Epithelial cell of alveolus of lung (primary cell): Measurements from ENCODE around the gene OBSCN. TPM values are rescaled to one million over a fixed set of nuclear protein-coding genes. Genes with fewer than 3 reads are reported as not detected.

Experiments
- total RNA-seq: library from RNA; depleted of rRNA; stranded (reverse); fragments of >200 nt; gene quantifications from 2 replicates; pipeline ENCODE4 v1.2.1, GENCODE V29; 2015

The OBSCN gene, protein sequence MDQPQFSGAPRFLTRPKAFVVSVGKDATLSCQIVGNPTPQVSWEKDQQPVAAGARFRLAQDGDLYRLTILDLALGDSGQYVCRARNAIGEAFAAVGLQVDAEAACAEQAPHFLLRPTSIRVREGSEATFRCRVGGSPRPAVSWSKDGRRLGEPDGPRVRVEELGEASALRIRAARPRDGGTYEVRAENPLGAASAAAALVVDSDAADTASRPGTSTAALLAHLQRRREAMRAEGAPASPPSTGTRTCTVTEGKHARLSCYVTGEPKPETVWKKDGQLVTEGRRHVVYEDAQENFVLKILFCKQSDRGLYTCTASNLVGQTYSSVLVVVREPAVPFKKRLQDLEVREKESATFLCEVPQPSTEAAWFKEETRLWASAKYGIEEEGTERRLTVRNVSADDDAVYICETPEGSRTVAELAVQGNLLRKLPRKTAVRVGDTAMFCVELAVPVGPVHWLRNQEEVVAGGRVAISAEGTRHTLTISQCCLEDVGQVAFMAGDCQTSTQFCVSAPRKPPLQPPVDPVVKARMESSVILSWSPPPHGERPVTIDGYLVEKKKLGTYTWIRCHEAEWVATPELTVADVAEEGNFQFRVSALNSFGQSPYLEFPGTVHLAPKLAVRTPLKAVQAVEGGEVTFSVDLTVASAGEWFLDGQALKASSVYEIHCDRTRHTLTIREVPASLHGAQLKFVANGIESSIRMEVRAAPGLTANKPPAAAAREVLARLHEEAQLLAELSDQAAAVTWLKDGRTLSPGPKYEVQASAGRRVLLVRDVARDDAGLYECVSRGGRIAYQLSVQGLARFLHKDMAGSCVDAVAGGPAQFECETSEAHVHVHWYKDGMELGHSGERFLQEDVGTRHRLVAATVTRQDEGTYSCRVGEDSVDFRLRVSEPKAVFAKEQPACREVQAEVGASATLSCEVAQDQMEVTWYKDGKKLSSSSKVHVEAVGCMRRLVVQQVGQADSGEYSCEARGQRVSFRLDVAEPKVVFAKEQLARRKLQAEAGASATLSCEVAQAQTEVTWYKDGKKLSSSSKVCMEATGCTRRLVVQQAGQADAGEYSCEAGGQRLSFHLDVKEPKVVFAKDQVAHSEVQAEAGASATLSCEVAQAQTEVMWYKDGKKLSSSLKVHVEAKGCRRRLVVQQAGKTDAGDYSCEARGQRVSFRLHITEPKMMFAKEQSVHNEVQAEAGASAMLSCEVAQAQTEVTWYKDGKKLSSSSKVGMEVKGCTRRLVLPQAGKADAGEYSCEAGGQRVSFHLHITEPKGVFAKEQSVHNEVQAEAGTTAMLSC (N-terminal part only)
- total RNA-seq: 2.1 and 7.4 TPM in 2 replicates

DNA sequence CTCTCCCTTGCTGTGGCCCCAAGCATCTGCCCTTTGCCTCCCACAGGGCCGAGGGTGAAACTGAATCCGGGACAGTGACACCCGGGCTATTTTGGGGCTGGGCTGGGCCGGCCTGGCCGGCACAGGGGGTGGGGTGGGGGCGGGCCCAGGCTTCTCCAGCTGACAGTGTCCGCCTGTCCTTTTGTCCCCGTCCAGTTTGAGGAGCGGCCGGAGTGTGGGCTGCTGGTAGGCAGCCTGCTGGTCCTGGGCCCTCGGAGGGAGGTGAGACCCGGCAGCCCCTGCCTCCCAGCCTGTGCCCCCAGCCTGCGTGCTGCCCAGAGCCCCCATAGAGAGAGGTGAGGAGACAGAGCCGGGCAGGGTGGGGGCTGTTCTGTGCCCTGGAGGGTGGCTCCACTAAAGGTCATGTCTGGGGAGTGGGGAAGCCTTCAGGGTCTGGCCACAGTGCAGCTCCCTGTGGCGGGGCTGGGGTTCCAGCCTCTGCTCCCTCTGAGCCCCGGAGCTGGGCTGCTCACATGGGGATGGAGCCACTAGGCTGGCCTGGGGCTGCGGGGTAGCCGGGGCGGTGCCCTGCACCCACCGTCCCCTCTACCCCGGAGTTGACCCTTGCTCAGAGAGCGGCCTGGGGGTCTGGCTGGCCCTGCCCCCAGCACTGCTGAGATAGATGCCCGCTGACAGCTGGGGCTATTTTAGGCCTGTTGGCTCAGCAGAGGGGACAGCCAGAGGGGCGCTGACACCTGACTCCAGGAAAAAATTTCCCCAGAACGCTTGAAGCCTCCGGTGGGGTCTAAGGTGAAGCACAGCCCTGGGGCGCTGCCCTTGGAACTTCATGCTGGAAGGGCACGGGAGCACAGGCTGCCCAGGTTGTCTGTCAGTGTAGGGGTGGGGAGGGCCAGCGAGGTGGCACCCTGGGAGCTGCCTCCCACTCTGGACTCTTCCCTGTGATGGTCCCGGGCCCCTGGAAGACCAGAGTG is at the start of gene OBSCN:
TSS of gene OBSCN (plus strand) at position 194 of the 971 bp plus-strand sequence. CDS start 3,740 bp downstream, outside the sequence.

DNA sequence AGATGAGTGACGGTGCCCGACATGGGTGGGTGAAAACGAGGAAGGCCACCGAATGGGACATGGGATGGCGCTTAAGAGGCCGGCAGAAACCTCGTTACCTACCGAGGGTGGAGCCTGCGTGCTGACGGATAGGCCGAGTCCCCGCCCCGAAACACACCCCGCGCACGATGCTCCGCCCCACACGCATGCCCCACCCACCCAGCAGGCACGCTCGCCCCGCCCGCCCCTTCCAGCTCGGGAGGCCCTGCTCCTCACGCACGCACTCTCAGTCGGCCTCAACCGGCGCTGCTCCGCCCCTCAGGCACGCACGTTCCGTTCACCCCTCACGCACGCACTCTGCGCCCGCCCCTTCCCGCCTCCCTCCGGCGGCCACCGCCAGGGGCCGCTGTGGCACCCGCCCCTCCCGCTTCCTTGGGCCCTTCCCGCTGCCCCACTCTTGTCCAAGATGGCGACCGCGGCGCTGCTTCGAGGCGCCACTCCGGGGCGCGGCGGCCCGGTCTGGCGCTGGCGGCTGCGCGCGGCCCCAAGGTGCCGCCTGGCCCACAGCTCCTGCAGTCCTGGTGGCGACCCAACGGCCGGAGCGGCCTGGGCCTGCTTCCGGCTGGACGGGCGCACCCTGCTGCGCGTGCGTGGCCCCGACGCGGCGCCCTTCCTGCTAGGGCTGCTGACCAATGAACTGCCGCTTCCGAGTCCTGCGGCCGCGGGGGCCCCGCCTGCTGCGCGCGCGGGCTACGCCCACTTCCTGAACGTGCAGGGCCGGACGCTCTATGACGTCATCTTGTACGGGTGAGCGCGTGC is 42.3 kb upstream of the OBSCN start, which contains the start of gene IBA57:
TSS of gene IBA57 (plus strand) at position 433 of the 798 bp plus-strand sequence. CDS start at position 446, 13 bp downstream.

DNA sequence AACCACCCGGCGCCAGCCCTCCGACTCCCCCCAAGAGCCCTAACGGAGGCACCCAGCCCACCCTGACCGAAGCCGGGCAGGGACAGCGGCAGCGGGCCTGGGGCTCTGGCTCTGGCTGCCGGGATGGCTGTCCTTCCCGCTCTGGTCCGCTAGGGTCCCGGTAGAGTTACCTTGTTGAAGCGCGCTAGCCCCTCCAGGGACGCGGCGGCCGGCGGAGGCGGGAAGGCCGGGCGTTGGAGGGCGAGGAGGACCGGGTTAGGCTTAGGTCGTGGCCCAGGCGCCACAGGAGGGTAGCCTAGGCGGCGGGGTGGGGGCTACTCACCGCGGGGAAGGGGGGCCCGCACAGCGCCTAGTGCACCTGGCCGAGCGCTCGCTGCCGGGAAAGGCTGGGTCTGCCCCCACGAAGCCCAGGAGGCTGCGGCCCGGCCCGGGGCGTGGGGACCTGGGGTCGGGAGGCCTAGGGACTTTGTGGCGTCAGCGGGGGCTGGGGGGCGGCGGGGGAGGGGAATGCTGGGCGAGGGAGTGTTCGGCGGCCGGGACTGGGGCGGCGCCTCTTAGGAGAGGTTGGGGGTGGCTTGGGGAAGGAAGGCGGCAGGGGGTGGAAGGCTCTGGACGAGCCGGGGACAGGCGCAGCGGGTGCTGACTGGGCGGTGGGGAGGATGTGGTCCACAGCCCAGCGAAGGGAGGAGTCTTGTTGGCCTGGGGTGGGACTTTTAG is 208.5 kb downstream of the OBSCN start, which contains the start of gene TRIM17:
TSS of gene TRIM17 (minus strand) at position 645 of the 717 bp plus-strand sequence. CDS start 1,789 bp downstream, outside the sequence.

Other genes with a start within 250 kb of the OBSCN start
- gene WNT3A, start 201.0 kb upstream of the OBSCN start, total RNA-seq: not detected in 2 replicates
- gene ARF1, start 125.3 kb upstream of the OBSCN start, total RNA-seq: 518 and 579 TPM in 2 replicates
- gene C1orf35, start 104.7 kb upstream of the OBSCN start, total RNA-seq: 7.6 and 13.6 TPM in 2 replicates
- gene MRPL55, start 98.7 kb upstream of the OBSCN start, total RNA-seq: 54.5 and 69.2 TPM in 2 replicates
- gene GUK1, start 67.8 kb upstream of the OBSCN start, total RNA-seq: 197 and 338 TPM in 2 replicates
- gene GJC2, start 58.1 kb upstream of the OBSCN start, total RNA-seq: 2.6 and 4.6 TPM in 2 replicates
- 2.1 and 8.9 TPM in 2 replicates for gene IBA57, start 42.2 kb upstream of the OBSCN start, total RNA-seq
- 27.2 and 28.4 TPM in 2 replicates for gene TRIM11, start 198.8 kb downstream of the OBSCN start, total RNA-seq
- gene TRIM17, start 208.8 kb downstream of the OBSCN start, total RNA-seq: 0.39 and 1.6 TPM in 2 replicates